HepG2 (cell line): ENCODE measurements around the gene PIP5KL1. TPM values are rescaled to one million over a fixed set of nuclear protein-coding genes. Genes with fewer than 3 reads are reported as not detected.

Experiments used
- CSRNP1 ChIP-seq: sonication (generic); formaldehyde crosslinking; IDR thresholded peaks from 2 replicates; pipeline ENCODE4 v1.8.1; 2023; ENCODE audit warnings: mild to moderate bottlenecking, missing genetic modification reagents
- IRX3 ChIP-seq: sonication (generic); formaldehyde crosslinking; IDR thresholded peaks from 2 replicates; pipeline ENCODE4 v1.8.1; 2023; ENCODE audit warnings: mild to moderate bottlenecking, low read depth, missing genetic modification reagents, borderline replicate concordance
- MTF2 ChIP-seq: sonication (generic); formaldehyde crosslinking; IDR thresholded peaks from 2 replicates; pipeline ENCODE4 v1.5.0; 2020; ENCODE audit warnings: missing genetic modification reagents, borderline replicate concordance
- MXD1 ChIP-seq: sonication (generic); formaldehyde crosslinking; IDR thresholded peaks from 2 replicates; pipeline ENCODE4 v1.4.0; 2020; ENCODE audit warnings: mild to moderate bottlenecking, missing genetic modification reagents
- NONO ChIP-seq, 2 experiments: fragments of 450-650 bp in 1 of 2; sonication (generic) in 1 of 2; formaldehyde crosslinking in 1 of 2; IDR thresholded peaks in 1 of 2; conservative IDR thresholded peaks in 1 of 2; 2 replicates each; pipeline versions ENCODE4 v1.6.1 to v1.8.0; 2017 to 2022; ENCODE audit warnings: mild to moderate bottlenecking in 1 of 2, missing genetic modification reagents in 1 of 2, moderate library complexity in 1 of 2
- POLR2AphosphoS2 ChIP-seq: IDR thresholded peaks from 2 replicates; pipeline ENCODE4 v1.6.1; 2011; ENCODE audit warnings: low read depth, low read length, improper control_type of control experiment
- ZNF280D ChIP-seq: sonication (generic); formaldehyde crosslinking; IDR thresholded peaks from 2 replicates; pipeline ENCODE4 v1.5.1; 2020; ENCODE audit warnings: mild to moderate bottlenecking, missing genetic modification reagents
- ZNF530 ChIP-seq: sonication (generic); formaldehyde crosslinking; IDR thresholded peaks from 2 replicates; pipeline ENCODE4 v1.5.0; 2020; ENCODE audit warnings: low read depth, mild to moderate bottlenecking, missing genetic modification reagents
- ZNF639 ChIP-seq: conservative IDR thresholded peaks from 2 replicates; pipeline ENCODE4 v1.6.1; 2018; ENCODE audit warnings: missing genetic modification reagents
- ZNF646 ChIP-seq: sonication (generic); formaldehyde crosslinking; IDR thresholded peaks from 2 replicates; pipeline ENCODE4 v1.9.0; 2021; ENCODE audit warnings: mild to moderate bottlenecking, missing genetic modification reagents
- ZNF83 ChIP-seq: sonication (generic); formaldehyde crosslinking; IDR thresholded peaks from 2 replicates; pipeline ENCODE4 v1.4.0; 2020; ENCODE audit warnings: missing genetic modification reagents, mild to moderate bottlenecking, borderline replicate concordance
- ZZZ3 ChIP-seq: sonication (generic); formaldehyde crosslinking; IDR thresholded peaks from 2 replicates; pipeline ENCODE4 v1.4.0; 2020; ENCODE audit warnings: missing genetic modification reagents, mild to moderate bottlenecking, borderline replicate concordance
- polyA plus RNA-seq, 8 experiments: library from polyadenylated mRNA; depleted of rRNA in 3 of 8; stranded (reverse) in 7 of 8; unstranded in 1 of 8; fragments of >200 nt; fragmentation: Illumina TruSeq in 4 of 8; extraction: Trizol in 4 of 8; gene quantifications; 2 replicates each; pipeline versions ENCODE4 v1.2.1 to v1.2.3, GENCODE V29; 2011 to 2016; ENCODE audit warnings: low read depth in 4 of 8, missing spikeins in 1 of 8, mixed read lengths in 1 of 8; ENCODE audit not compliant: insufficient read depth in 1 of 8
- total RNA-seq, 5 experiments: library from RNA; depleted of rRNA; stranded (reverse); fragments of >200 nt; fragmentation: Illumina TruSeq; extraction: Trizol; gene quantifications; 2 replicates each; pipeline ENCODE4 v1.2.3, GENCODE V29; 2016; ENCODE audit warnings: low read depth in 1 of 5

The PIP5KL1 gene
- total and polyA plus RNA-seq, 2 of the 13 experiments (the other 11 are each of a cell fraction or from before 2014, with no cell fraction given) = 0.20 to 0.49 TPM

GRCh38 chr9:127950513-127951289 is 20.1 kb upstream of the PIP5KL1 start (continued):
- TF ChIP-seq IRX3 (no peak), ZNF83 (CRISPR knock-in tag) (no peak), ZZZ3 (CRISPR knock-in tag) (no peak; the same call in 1 of the 2 replicates), ZNF280D (CRISPR knock-in tag) (peak; percentile 79; the same call in 1 of the 2 replicates), CSRNP1 (CRISPR knock-in tag) (no peak; the same call in 1 of the 2 replicates), ZNF530 (CRISPR knock-in tag) (no peak), NONO (IDR thresholded peaks at IDR 0.05) (no peak), NONO (CRISPR knock-in tag; conservative IDR thresholded peaks at IDR 0.05) (peak; percentile 98), MXD1 (CRISPR knock-in tag) (peak; percentile 64), MTF2 (CRISPR knock-in tag) (no peak), POLR2AphosphoS2 (no peak), ZNF646 (CRISPR knock-in tag) (no peak), ZNF639 (CRISPR knock-in tag) (no peak)
